Gastroesophageal sphincter (tissue), 3 donors: ENCODE data around the gene STAM.

Experiments
- POLR2A ChIP-seq, 2 donors: fragments of 450-650 bp; IDR thresholded peaks; one replicate each; pipeline ENCODE4 v1.6.1; 2017; ENCODE audit warnings: antibody characterized with exemption in 2 of 2, mild to moderate bottlenecking in 2 of 2, moderate library complexity in 1 of 2
- POLR2AphosphoS5 ChIP-seq: sonication (generic); formaldehyde crosslinking; IDR thresholded peaks from one replicate; pipeline ENCODE4 v1.6.1; 2017; ENCODE audit warnings: antibody characterized with exemption
- TF ChIP-seq, protein P1 (sequence below), 4 experiments: fragments of 200-600 bp in 2 of 4; fragments of 450-650 bp in 2 of 4; sonication (generic) in 1 of 4; IDR thresholded peaks; one replicate each; pipeline ENCODE4 v1.5.1; 2017 to 2019; ENCODE audit warnings: antibody characterized with exemption in 4 of 4, mild to moderate bottlenecking in 2 of 4, moderate library complexity in 2 of 4

DNA sequence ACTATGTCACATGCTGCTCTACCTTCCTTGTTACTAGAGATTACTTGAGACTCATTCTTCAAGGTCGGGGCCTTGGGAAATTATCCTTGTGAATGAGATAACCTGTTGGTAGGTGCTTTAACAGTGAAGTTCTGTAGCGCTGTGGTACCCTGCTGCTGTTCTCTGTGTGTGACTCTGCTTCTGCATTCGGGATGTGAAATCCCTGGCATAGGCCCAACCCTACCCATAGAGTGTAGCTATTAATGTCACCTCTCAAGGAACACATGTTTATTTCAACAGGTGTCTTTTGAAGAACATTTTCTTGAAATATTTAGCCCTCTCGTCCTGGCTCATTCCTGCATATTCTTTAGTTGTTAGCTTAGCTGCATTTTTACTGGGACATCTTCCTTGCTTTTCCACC, 66.2 kb downstream of the STAM start:
- TF ChIP-seq, protein P1, sequence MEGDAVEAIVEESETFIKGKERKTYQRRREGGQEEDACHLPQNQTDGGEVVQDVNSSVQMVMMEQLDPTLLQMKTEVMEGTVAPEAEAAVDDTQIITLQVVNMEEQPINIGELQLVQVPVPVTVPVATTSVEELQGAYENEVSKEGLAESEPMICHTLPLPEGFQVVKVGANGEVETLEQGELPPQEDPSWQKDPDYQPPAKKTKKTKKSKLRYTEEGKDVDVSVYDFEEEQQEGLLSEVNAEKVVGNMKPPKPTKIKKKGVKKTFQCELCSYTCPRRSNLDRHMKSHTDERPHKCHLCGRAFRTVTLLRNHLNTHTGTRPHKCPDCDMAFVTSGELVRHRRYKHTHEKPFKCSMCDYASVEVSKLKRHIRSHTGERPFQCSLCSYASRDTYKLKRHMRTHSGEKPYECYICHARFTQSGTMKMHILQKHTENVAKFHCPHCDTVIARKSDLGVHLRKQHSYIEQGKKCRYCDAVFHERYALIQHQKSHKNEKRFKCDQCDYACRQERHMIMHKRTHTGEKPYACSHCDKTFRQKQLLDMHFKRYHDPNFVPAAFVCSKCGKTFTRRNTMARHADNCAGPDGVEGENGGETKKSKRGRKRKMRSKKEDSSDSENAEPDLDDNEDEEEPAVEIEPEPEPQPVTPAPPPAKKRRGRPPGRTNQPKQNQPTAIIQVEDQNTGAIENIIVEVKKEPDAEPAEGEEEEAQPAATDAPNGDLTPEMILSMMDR (IDR thresholded peaks at IDR 0.05): no peak
- no peak for TF ChIP-seq POLR2A (IDR thresholded peaks at IDR 0.05)
- TF ChIP-seq POLR2AphosphoS5: no peak
